Measurements from ENCODE around the gene STK38. TPM values are rescaled to one million over a fixed set of nuclear protein-coding genes. Genes with fewer than 3 reads are reported as not detected.
A peak's percentile ranks its signal among the peaks of the same experiment; 100 is the strongest.

STK38 gene
- total RNA-seq, 4 donors from 2014 or later, result 23.0 to 33.8 (median 27.0) TPM

- Histone ChIP-seq H3K27ac (no peak overlapping the region), H3K27me3 (no peaks in the 10 kb centered on the region), H3K36me3 (peaks cover 5% of the 10 kb centered on the region), H3K9me3 (peaks cover 6% of the 10 kb centered on the region), H3K4me1 (peaks cover 44% of the 10 kb centered on the region), H3K4me3 (peak overlapping the region; percentile 95)
- TF ChIP-seq, protein P1, sequence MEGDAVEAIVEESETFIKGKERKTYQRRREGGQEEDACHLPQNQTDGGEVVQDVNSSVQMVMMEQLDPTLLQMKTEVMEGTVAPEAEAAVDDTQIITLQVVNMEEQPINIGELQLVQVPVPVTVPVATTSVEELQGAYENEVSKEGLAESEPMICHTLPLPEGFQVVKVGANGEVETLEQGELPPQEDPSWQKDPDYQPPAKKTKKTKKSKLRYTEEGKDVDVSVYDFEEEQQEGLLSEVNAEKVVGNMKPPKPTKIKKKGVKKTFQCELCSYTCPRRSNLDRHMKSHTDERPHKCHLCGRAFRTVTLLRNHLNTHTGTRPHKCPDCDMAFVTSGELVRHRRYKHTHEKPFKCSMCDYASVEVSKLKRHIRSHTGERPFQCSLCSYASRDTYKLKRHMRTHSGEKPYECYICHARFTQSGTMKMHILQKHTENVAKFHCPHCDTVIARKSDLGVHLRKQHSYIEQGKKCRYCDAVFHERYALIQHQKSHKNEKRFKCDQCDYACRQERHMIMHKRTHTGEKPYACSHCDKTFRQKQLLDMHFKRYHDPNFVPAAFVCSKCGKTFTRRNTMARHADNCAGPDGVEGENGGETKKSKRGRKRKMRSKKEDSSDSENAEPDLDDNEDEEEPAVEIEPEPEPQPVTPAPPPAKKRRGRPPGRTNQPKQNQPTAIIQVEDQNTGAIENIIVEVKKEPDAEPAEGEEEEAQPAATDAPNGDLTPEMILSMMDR (IDR thresholded peaks at IDR 0.05), result no peak
- TF ChIP-seq EP300 (IDR thresholded peaks at IDR 0.05) (no peak), POLR2AphosphoS5 (IDR thresholded peaks at IDR 0.05) (no peak), POLR2A (IDR thresholded peaks at IDR 0.05) (no peak)
- no peak for DNase-seq (ENCODE audit: low spot score in 2 of 2)
Measured at GRCh38 chr6:36445621-36446020, 101.7 kb downstream of the STK38 start.

DNA sequence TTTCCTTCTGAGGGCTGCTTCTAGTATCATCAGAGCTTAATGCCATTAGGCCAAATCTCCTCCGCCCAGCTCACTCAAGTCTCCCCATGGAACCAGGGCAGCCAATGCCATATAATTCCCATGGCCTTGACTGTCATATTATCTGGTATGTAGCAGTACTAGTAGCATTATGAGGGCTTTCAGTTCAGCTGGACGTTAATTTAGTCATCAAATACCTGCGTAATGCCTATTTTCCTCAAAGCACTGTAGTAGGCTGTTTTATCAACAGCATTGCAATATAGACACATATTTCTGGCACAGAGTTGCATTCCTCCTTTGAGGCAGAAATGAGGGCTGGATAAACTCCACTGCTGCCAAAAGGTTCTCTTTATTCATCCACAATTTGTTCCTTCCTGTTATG lies 102.8 kb downstream of the STK38 start:
- no peak for TF ChIP-seq POLR2AphosphoS5 (IDR thresholded peaks at IDR 0.05)
- TF ChIP-seq POLR2A (IDR thresholded peaks at IDR 0.05), result no peak
- TF ChIP-seq, protein P1 (IDR thresholded peaks at IDR 0.05), result no peak
- TF ChIP-seq EP300 (IDR thresholded peaks at IDR 0.05), result no peak
- H3K27ac ChIP-seq, result peak overlapping the region; percentile 99
- H3K4me1 ChIP-seq, result peaks cover 40% of the 10 kb centered on the region
- H3K4me3 ChIP-seq, result peak overlapping the region; percentile 95
- 52% methylated on average over 3 of the region's 3 CpGs for WGBS
- no peak for DNase-seq (ENCODE audit: low spot score in 2 of 2)
- H3K9me3 ChIP-seq, result peaks cover 6% of the 10 kb centered on the region
- no peaks in the 10 kb centered on the region for H3K27me3 ChIP-seq
- peaks cover 5% of the 10 kb centered on the region for H3K36me3 ChIP-seq

Other genes starting within 250 kb of the STK38 start
- gene BNIP5, start 210.6 kb downstream of the STK38 start, total RNA-seq, result under 1 TPM in 1 of 4 donors, not detected in 3; 0.11 TPM
- gene ETV7, start 159.8 kb downstream of the STK38 start, total RNA-seq, result 10 to 100 TPM in 2 of 4 donors, 1 to 10 TPM in 2; 5.9 to 13.0 (median 9.5) TPM
- gene PXT1, start 104.6 kb downstream of the STK38 start, total RNA-seq, result not detected
- 10 to 100 TPM; 39.3 to 63.3 (median 56.9) TPM for gene KCTD20, start 104.5 kb downstream of the STK38 start, total RNA-seq
- 100 to 1,000 TPM; 152 to 180 (median 167) TPM for gene SRSF3, start 46.9 kb upstream of the STK38 start, total RNA-seq
- 100 to 1,000 TPM; 138 to 315 (median 207) TPM for gene CDKN1A, start 131.2 kb upstream of the STK38 start, total RNA-seq
- 1 to 10 TPM in 1 of 4 donors, under 1 TPM in 2, not detected in 1; 0.16 to 1.1 (median 0.17) TPM for gene RAB44, start 150.3 kb upstream of the STK38 start, total RNA-seq